ENCODE data around the gene PALM. TPM values are rescaled to one million over a fixed set of nuclear protein-coding genes. Genes with fewer than 3 reads are reported as not detected.
"Not testable (repeated sequence)": the region's sequence is repeated elsewhere in the genome, so short reads cannot be mapped to it uniquely, and the experiment has no call there.

PALM gene
- total RNA-seq, 1 experiment from 2014 or later = 18.5 TPM

GRCh38 chr19:728011-728410, 19.3 kb downstream of the PALM start:
- no peak overlapping the region for H3K23ac ChIP-seq (ENCODE audit: insufficient read length, low read depth, low read length)
- no peak overlapping the region for H3K14ac ChIP-seq (ENCODE audit: insufficient read depth, low read length)
- no peak overlapping the region for H2AFZ ChIP-seq (ENCODE audit: low read length)
- H3K4me1 ChIP-seq (ENCODE audit: insufficient read depth, low read length) = no peaks in the 10 kb centered on the region
- DNase-seq = no peak
- Mint-ChIP-seq H3K27me3 (ENCODE audit: low read depth) (no peaks in the 10 kb centered on the region), H3K4me3 (no peak overlapping the region), H3K4me1 (no peaks in the 10 kb centered on the region), H3K27ac (no peak overlapping the region), H3K9me3 (no peaks in the 10 kb centered on the region), H3K36me3 (ENCODE audit: insufficient read depth in 1 of 3, low read depth in 3 of 3) (peaks cover 2 to 9% (median 5%) of the 10 kb centered on the region in 3 experiments; a peak in 6 of 7 replicates)
- H3K18ac ChIP-seq (ENCODE audit: insufficient read length, low read depth, low read length) = no peak overlapping the region
- no peak overlapping the region for H2AK5ac ChIP-seq (ENCODE audit: insufficient read length, low read length)
- H2BK20ac ChIP-seq (ENCODE audit: low read depth, low read length, poor library complexity, severe bottlenecking) = no peak overlapping the region
- H2BK5ac ChIP-seq (ENCODE audit: insufficient read length, low read length) = no peak overlapping the region
- H4K8ac ChIP-seq (replicated peaks; ENCODE audit: insufficient read length, low read depth, low read length) = no peak overlapping the region
- no peak overlapping the region for H2BK12ac ChIP-seq (ENCODE audit: insufficient read length, low read depth, low read length)
- no peak overlapping the region for H4K91ac ChIP-seq (ENCODE audit: insufficient read length, low read depth, low read length)
- H3K79me1 ChIP-seq (ENCODE audit: insufficient read depth, low read depth, low read length, poor library complexity, severe bottlenecking) = no peaks in the 10 kb centered on the region
- no peak overlapping the region for H3K27ac ChIP-seq (ENCODE audit: insufficient read length, low read depth, low read length)
- no peak for TF ChIP-seq CTCF (conservative IDR thresholded peaks at IDR 0.05)
- no peak overlapping the region for H3K4ac ChIP-seq (ENCODE audit: low read depth, low read length)
- H3K23me2 ChIP-seq (ENCODE audit: insufficient read length, low read depth, low read length, poor library complexity, severe bottlenecking) = no peaks in the 10 kb centered on the region
- H3K4me2 ChIP-seq (ENCODE audit: insufficient read depth, insufficient read length, low read length) = no peak overlapping the region
- no peaks in the 10 kb centered on the region for H3K27me3 ChIP-seq (ENCODE audit: insufficient read depth, low read length)
- no peak overlapping the region for H2BK15ac ChIP-seq (ENCODE audit: low read depth, low read length)
- no peak overlapping the region for H3K56ac ChIP-seq (ENCODE audit: insufficient read length, low read depth, low read length)
- no peak overlapping the region for H4K5ac ChIP-seq (ENCODE audit: insufficient read length, low read depth, low read length)
- WGBS (ENCODE audit: extremely low coverage, insufficient read length, low lambda C conversion rate) = no CpG with 5 or more reads among the region's 26 CpGs
- H3K9me3 ChIP-seq (ENCODE audit: control insufficient read depth, low read depth, low read length) = no peaks in the 10 kb centered on the region
- no peaks in the 10 kb centered on the region for H4K20me1 ChIP-seq (ENCODE audit: control insufficient read depth, insufficient read depth, insufficient read length)
- H3T11ph ChIP-seq (ENCODE audit: low read length) = no peak overlapping the region
- no peak overlapping the region for H3K9ac ChIP-seq (ENCODE audit: extremely low read depth, insufficient read length, low read length)
- no peak overlapping the region for H2BK120ac ChIP-seq (ENCODE audit: low read depth, low read length, poor library complexity, severe bottlenecking)
- no peaks in the 10 kb centered on the region for H3K79me2 ChIP-seq (ENCODE audit: insufficient read depth, low read length)

GRCh38 chr19:729564-729963, 20.8 kb downstream of the PALM start:
- H3K9me3 Mint-ChIP-seq; H2BK5ac ChIP-seq (ENCODE audit: insufficient read length, low read length); H3K23ac ChIP-seq (ENCODE audit: insufficient read length, low read depth, low read length); H2AFZ ChIP-seq (ENCODE audit: low read length); H3T11ph ChIP-seq (ENCODE audit: low read length); H3K9ac ChIP-seq (ENCODE audit: extremely low read depth, insufficient read length, low read length); H3K27ac Mint-ChIP-seq; H3K4me2 ChIP-seq (ENCODE audit: insufficient read depth, insufficient read length, low read length); H2BK20ac ChIP-seq (ENCODE audit: low read depth, low read length, poor library complexity, severe bottlenecking); H3K27ac ChIP-seq (ENCODE audit: insufficient read length, low read depth, low read length); H3K9me3 ChIP-seq (ENCODE audit: control insufficient read depth, low read depth, low read length); H2BK15ac ChIP-seq (ENCODE audit: low read depth, low read length); H3K4me1 Mint-ChIP-seq; DNase-seq; H3K23me2 ChIP-seq (ENCODE audit: insufficient read length, low read depth, low read length, poor library complexity, severe bottlenecking); H2BK120ac ChIP-seq (ENCODE audit: low read depth, low read length, poor library complexity, severe bottlenecking); H3K4ac ChIP-seq (ENCODE audit: low read depth, low read length); H3K4me1 ChIP-seq (ENCODE audit: insufficient read depth, low read length); H3K36me3 Mint-ChIP-seq (ENCODE audit: insufficient read depth in 1 of 3, low read depth in 3 of 3); H4K91ac ChIP-seq (ENCODE audit: insufficient read length, low read depth, low read length); H4K8ac ChIP-seq (replicated peaks; ENCODE audit: insufficient read length, low read depth, low read length); H4K5ac ChIP-seq (ENCODE audit: insufficient read length, low read depth, low read length); H3K18ac ChIP-seq (ENCODE audit: insufficient read length, low read depth, low read length); H3K56ac ChIP-seq (ENCODE audit: insufficient read length, low read depth, low read length); H3K27me3 ChIP-seq (ENCODE audit: insufficient read depth, low read length); H2AK5ac ChIP-seq (ENCODE audit: insufficient read length, low read length); H3K79me1 ChIP-seq (ENCODE audit: insufficient read depth, low read depth, low read length, poor library complexity, severe bottlenecking); H2BK12ac ChIP-seq (ENCODE audit: insufficient read length, low read depth, low read length); H3K27me3 Mint-ChIP-seq (ENCODE audit: low read depth); H4K20me1 ChIP-seq (ENCODE audit: control insufficient read depth, insufficient read depth, insufficient read length); H3K79me2 ChIP-seq (ENCODE audit: insufficient read depth, low read length); H3K4me3 Mint-ChIP-seq; H3K14ac ChIP-seq (ENCODE audit: insufficient read depth, low read length): not testable (repeated sequence)
- WGBS (ENCODE audit: extremely low coverage, insufficient read length, low lambda C conversion rate) = no CpG with 5 or more reads among the region's 15 CpGs
